LNCaP clone FGC (cell line): ENCODE results near the gene DCAF8L2.
A peak's percentile ranks its signal among the peaks of the same experiment; 100 is the strongest.

Experiments used
- DNase-seq: peaks from one replicate; pipeline ENCODE4 v3.0.0-alpha.2; 2011; ENCODE audit warnings: low read depth
- H3K4me3 ChIP-seq: 2 replicates; pipeline ENCODE4 v1.5.1; 2011; ENCODE audit warnings: mild to moderate bottlenecking, low read depth, low read length, control low read depth
- TF ChIP-seq, protein P1 (sequence below): IDR thresholded peaks from 2 replicates; pipeline ENCODE4 v1.5.1; 2012; ENCODE audit warnings: mild to moderate bottlenecking; ENCODE audit not compliant: control insufficient read depth, insufficient read depth; ENCODE audit errors: extremely low read depth

DCAF8L2 gene

DNA sequence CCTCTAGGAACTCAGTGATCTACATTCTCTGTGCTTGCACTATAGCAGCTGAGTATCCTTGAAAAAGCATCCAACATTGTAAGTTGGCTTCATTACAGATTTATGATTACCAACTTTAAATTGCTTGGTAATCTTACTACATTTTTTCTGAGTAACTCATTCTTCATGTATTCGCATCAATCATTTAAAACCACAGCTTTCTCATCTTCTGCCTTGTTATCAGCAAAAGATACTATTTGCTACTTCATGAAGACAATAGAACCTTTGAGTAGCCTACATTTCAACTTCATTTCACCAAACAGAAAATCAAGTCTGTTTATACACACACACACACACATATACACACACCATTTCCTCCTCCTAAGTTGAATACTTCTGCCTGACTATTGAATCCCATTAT is 6.2 kb upstream of the DCAF8L2 start:
- no peak overlapping the region for H3K4me3 ChIP-seq
- TF ChIP-seq, protein P1, sequence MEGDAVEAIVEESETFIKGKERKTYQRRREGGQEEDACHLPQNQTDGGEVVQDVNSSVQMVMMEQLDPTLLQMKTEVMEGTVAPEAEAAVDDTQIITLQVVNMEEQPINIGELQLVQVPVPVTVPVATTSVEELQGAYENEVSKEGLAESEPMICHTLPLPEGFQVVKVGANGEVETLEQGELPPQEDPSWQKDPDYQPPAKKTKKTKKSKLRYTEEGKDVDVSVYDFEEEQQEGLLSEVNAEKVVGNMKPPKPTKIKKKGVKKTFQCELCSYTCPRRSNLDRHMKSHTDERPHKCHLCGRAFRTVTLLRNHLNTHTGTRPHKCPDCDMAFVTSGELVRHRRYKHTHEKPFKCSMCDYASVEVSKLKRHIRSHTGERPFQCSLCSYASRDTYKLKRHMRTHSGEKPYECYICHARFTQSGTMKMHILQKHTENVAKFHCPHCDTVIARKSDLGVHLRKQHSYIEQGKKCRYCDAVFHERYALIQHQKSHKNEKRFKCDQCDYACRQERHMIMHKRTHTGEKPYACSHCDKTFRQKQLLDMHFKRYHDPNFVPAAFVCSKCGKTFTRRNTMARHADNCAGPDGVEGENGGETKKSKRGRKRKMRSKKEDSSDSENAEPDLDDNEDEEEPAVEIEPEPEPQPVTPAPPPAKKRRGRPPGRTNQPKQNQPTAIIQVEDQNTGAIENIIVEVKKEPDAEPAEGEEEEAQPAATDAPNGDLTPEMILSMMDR: no peak
- DNase-seq: no peak

DNA sequence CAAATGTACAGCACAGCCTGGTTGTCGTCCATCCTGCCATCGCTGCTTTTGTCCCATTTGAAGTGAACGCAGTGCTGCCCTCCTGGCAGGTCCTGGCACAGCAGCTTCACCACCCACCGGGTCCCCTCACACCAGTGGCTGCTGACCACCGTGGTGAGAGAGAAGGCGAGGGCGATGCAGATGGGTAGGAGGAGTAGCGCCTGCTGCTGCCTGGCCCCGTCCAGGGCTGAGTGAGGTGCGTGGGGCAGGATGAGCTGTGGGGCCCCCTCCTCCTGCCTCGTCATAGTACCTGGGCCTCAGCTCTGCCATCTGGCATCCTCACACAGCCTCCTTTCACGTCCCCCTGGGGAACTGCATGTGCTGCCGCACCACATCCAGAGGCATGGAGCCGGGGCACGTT is 1.8 kb downstream of the DCAF8L2 start:
- no peak for DNase-seq
- no peak overlapping the region for H3K4me3 ChIP-seq
- TF ChIP-seq, protein P1: no peak

DNA sequence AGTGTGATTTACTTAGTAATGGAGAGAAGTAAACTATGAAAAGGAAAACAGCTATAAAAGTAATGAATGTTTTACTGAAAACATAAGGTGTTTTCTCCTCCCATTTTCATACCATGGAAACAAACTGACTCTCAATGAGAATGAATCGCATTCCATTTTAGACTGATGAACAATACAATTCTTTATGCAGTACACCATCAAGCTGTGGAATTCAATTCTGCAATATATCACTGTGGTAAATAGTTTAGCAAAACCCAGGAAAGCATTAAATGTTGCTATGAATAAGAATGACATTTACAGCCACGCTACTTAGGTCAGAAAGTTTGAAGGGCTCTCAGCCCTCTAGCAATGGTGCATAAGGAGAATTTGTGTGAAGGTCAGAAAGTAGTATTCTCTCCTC is 7.4 kb downstream of the DCAF8L2 start:
- TF ChIP-seq, protein P1: no peak
- no peak for DNase-seq
- H3K4me3 ChIP-seq: no peak overlapping the region

DNA sequence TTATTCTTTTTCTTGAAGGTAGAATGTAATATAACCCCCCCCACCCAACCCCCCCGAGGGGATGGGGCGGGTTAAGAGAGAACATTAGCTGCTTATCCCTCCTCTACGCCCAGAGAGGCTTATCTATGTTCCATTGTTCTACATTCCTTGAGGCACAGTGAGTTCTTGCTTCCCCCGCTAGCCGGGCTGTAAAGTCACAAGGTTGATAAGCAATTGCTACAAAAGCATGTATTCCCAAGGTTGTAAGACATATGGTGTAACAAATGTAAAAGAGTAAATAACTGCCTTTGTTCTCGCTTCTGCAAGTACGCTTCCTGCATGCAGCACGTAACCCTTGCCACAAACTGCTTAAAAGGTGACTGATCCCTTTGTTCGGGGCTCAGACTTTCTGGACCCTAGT is 8.2 kb downstream of the DCAF8L2 start:
- no peak overlapping the region for H3K4me3 ChIP-seq
- TF ChIP-seq, protein P1: no peak
- DNase-seq: no peak

DNA sequence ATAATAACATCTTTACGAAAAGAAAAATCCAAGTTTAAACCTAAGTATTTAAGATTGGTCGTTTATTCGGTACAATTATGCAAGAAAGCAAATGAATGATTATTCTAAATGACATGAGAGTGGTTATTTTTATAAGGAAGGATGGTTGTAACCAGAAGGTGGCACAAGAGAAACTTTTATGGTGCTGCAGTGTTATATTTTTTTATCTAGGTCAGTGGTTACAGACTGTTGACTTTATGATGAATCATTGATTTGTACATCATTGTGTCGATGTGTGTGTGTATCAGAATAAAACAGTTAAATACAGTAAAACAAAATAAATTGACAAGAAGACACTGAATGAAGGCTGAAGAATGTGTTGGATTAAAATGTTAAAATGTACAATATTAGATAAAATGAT is 9.8 kb downstream of the DCAF8L2 start:
- H3K4me3 ChIP-seq: no peak overlapping the region
- TF ChIP-seq, protein P1: peak; percentile 23; the same call in 1 of the 2 replicates
- DNase-seq: peak; percentile 8

DNA sequence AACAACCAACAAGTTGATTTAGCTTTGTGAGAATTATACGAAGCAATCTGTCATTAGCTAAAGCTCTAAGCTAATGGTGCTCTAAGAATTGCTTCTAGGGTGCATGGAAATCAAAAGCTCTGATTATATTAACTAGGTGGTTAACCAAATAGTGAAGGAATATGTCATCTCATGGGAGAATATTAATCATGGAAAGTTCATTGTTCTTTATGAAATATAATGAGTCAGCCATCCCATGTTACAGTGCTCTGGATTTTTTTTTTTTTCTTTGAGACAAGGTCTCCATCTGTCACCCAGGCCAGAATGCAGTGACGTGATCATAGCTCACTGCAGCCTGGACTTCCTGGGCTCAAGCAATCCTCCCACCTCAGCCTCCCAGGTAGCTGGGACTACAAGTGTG is 10.5 kb downstream of the DCAF8L2 start:
- TF ChIP-seq, protein P1: no peak
- DNase-seq: no peak

DNA sequence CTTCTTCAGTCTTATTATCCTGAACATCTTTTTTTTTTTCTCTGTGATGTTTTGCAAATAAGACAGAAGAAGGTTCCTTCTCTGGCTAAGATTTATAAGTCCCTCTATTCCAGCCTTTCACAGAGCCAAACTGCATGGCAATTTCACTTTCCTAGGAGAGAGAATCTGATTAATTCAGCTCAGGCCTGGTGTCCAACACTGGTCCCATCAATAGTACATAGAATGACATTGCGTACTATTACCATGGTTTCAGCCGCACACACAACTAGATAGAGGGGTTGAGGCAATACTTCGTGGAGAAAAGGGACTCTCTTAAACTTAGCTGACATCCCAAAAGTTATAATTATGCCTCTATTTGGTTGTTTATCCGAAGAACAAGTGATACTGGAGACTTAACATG is 18.5 kb downstream of the DCAF8L2 start:
- TF ChIP-seq, protein P1: no peak
- DNase-seq: no peak
- no peak overlapping the region for H3K4me3 ChIP-seq

More for the DNA sequence above, 10.5 kb downstream of the DCAF8L2 start:
- no peak overlapping the region for H3K4me3 ChIP-seq
